Osteoblast (primary cell): ENCODE measurements around the gene UCK1. TPM values are rescaled to one million over a fixed set of nuclear protein-coding genes. Genes with fewer than 3 reads are reported as not detected.

Experiments used
- DNase-seq: peaks from one replicate; pipeline ENCODE4 v3.0.0; 2011; ENCODE audit warnings: low spot score, mixed read lengths; ENCODE audit not compliant: insufficient read length; ENCODE audit errors: missing footprints
- H2AFZ ChIP-seq: 2 replicates; pipeline ENCODE4 v1.6.0; 2011; ENCODE audit warnings: mild to moderate bottlenecking, low read length
- H3K27ac ChIP-seq: 2 replicates; pipeline ENCODE4 v1.5.1; 2011; ENCODE audit warnings: mild to moderate bottlenecking, low read depth, low read length, moderate library complexity
- H3K27me3 ChIP-seq: 2 replicates; pipeline ENCODE4 v1.6.0; 2012; ENCODE audit warnings: mild to moderate bottlenecking, control low read depth, inconsistent platforms, low read length, moderate library complexity; ENCODE audit not compliant: insufficient read depth
- H3K36me3 ChIP-seq: 2 replicates; pipeline ENCODE4 v1.5.1; 2011; ENCODE audit warnings: mild to moderate bottlenecking, low read length, control low read depth, moderate library complexity; ENCODE audit not compliant: insufficient read depth
- H3K4me1 ChIP-seq: 2 replicates; pipeline ENCODE4 v1.5.1; 2011; ENCODE audit warnings: mild to moderate bottlenecking, low read length, control low read depth, moderate library complexity; ENCODE audit not compliant: insufficient read depth
- H3K4me2 ChIP-seq: 2 replicates; pipeline ENCODE4 v1.6.0; 2011; ENCODE audit warnings: mild to moderate bottlenecking, low read length; ENCODE audit not compliant: insufficient read depth
- H3K4me3 ChIP-seq: fragments of 200-600 bp; sonication (generic); 3 replicates; pipeline ENCODE4 v1.5.1; 2012; ENCODE audit warnings: mild to moderate bottlenecking, low read length, inconsistent platforms; ENCODE audit not compliant: insufficient read depth
- H3K79me2 ChIP-seq: 2 replicates; pipeline ENCODE4 v1.6.0; 2012; ENCODE audit warnings: mild to moderate bottlenecking, low read length, control low read depth, inconsistent platforms; ENCODE audit not compliant: insufficient read depth
- H3K9me3 ChIP-seq: 2 replicates; pipeline ENCODE4 v1.5.1; 2011; ENCODE audit warnings: low read depth, low read length, control low read depth
- H4K20me1 ChIP-seq: 2 replicates; pipeline ENCODE4 v1.6.0; 2012; ENCODE audit warnings: mild to moderate bottlenecking, low read length, control low read depth; ENCODE audit not compliant: insufficient read depth
- total RNA-seq: library from RNA; depleted of rRNA; stranded (reverse); fragments of >200 nt; gene quantifications from 2 replicates; pipeline ENCODE4 v1.2.3, GENCODE V29; 2012
- TF ChIP-seq, protein P1 (sequence below): IDR thresholded peaks from 2 replicates; pipeline ENCODE4 v1.5.1; 2011; ENCODE audit warnings: mild to moderate bottlenecking, low read depth, low read length, moderate library complexity; ENCODE audit errors: extremely low read depth

UCK1 gene
- total RNA-seq, 1 donor = 19.5 TPM

DNA sequence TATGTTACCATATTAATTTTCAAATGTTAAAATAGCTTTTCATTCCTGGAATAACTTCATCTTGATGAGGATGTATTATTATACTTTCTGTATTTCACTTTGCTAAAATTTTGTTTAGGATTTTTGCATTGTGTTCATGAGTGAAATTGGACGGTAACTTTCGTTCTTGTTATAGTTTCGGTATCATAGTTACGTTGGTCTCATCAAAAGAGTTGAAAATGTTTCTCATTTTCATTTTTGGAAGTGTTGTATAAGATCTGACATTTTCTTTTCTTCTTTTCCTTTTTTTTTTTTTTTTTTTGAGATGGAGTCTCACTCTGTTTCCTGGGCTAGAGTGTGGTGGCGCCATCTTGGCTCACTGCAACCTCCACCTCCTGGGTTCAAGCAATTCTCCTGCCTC is 34.3 kb upstream of the UCK1 start:
- Histone ChIP-seq H3K27me3 (no peaks in the 10 kb centered on the region), H4K20me1 (no peaks in the 10 kb centered on the region), H3K4me3 (no peak overlapping the region), H2AFZ (no peak overlapping the region), H3K4me2 (no peak overlapping the region), H3K79me2 (no peaks in the 10 kb centered on the region), H3K36me3 (no peaks in the 10 kb centered on the region), H3K9me3 (no peaks in the 10 kb centered on the region), H3K27ac (no peak overlapping the region), H3K4me1 (peaks cover 4% of the 10 kb centered on the region)
- TF ChIP-seq, protein P1, sequence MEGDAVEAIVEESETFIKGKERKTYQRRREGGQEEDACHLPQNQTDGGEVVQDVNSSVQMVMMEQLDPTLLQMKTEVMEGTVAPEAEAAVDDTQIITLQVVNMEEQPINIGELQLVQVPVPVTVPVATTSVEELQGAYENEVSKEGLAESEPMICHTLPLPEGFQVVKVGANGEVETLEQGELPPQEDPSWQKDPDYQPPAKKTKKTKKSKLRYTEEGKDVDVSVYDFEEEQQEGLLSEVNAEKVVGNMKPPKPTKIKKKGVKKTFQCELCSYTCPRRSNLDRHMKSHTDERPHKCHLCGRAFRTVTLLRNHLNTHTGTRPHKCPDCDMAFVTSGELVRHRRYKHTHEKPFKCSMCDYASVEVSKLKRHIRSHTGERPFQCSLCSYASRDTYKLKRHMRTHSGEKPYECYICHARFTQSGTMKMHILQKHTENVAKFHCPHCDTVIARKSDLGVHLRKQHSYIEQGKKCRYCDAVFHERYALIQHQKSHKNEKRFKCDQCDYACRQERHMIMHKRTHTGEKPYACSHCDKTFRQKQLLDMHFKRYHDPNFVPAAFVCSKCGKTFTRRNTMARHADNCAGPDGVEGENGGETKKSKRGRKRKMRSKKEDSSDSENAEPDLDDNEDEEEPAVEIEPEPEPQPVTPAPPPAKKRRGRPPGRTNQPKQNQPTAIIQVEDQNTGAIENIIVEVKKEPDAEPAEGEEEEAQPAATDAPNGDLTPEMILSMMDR = no peak
- no peak for DNase-seq

DNA sequence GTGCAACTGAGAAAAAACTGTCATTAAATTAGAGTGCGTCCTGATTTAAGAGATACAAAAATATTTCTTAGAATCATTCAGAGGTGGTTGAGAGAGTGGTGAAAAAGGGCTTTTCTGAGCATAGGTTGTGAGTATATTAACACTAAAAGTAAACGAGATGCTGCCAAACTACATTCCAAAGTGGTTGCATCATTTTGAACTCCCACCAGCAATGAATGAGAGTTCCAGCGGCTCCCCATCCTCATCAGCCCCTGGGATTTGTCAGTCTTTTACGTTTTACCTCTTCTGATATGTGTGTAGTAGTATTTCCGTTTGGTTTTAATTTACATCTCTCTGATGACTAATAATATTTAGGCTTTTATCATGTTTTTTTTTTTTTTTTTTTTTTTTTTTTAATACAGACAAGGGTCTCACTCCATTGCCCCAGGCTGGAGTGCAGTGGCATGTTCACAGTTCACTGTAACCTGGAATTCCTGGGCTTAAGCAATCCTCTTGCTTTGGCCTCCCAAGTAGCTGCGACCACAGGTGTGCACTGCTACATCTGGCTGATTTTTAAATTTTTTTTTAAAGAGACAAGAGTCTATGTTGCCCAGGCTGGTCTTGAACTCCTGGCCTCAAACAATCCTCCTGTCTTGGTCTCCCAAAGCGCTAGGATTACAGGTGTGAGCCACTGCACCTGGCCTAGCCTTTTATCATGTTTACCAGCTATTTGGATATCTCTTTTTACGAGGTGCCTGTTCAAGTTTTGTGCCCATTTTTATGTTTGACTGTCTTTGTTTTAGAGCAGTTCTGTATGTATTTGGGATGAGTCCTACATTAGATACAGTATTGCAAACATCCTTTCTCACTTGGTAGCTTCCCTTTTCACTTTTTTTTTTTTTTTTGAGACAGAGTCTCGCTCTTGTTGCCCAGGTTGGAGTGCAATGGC is 31.2 kb upstream of the UCK1 start:
- Histone ChIP-seq H3K27me3 (no peaks in the 10 kb centered on the region), H3K4me2 (no peak overlapping the region), H3K27ac (no peak overlapping the region), H2AFZ (no peak overlapping the region), H3K36me3 (no peaks in the 10 kb centered on the region), H4K20me1 (no peaks in the 10 kb centered on the region), H3K79me2 (no peaks in the 10 kb centered on the region), H3K9me3 (no peaks in the 10 kb centered on the region), H3K4me3 (no peak overlapping the region), H3K4me1 (peaks cover 4% of the 10 kb centered on the region)
- TF ChIP-seq, protein P1 = no peak
- DNase-seq = peak; percentile 68

DNA sequence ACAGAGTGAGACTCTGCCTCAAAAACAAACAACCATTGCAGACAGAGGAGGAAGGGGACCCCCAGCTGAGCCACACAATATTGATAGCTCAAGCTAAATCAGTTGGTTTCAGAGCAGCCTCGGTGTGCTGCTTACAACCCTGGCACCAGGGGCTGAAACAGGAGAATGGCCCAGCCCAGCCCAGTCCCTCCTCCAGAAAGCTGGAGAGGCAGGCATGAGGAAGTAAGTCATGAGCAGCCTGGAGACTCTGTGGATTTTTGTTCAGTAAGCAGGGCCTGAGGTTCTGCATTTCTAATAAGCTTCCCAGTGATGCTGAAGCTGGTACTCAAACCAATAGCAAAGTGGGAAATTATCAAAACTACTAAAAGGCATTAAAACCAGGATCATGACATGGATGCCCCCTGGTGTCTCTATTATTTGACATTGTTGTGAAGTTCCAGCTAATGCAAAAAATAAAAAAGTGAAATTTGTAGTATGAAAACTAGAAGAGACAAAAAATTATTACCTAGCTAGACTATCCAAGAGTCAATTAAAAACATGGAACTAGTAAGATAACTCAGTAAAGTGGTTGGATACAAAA is 28.4 kb upstream of the UCK1 start:
- DNase-seq = peak; percentile 18
- TF ChIP-seq, protein P1 = no peak

More for the DNA sequence above, 28.4 kb upstream of the UCK1 start:
- H2AFZ ChIP-seq = no peak overlapping the region
- peaks cover 13% of the 10 kb centered on the region for H3K27me3 ChIP-seq
- H3K27ac ChIP-seq = no peak overlapping the region
- H3K4me3 ChIP-seq = no peak overlapping the region
- peaks cover 4% of the 10 kb centered on the region for H3K4me1 ChIP-seq
- no peaks in the 10 kb centered on the region for H4K20me1 ChIP-seq
- no peaks in the 10 kb centered on the region for H3K9me3 ChIP-seq
- H3K79me2 ChIP-seq = no peaks in the 10 kb centered on the region
- no peak overlapping the region for H3K4me2 ChIP-seq
- H3K36me3 ChIP-seq = no peaks in the 10 kb centered on the region
